ENCODE data around the gene MYO1B.

GRCh38 chr2:191303140-191304005, 58.2 kb downstream of the MYO1B start:
- TF ChIP-seq EZH2 (IDR thresholded peaks at IDR 0.05; ENCODE audit: borderline replicate concordance, control insufficient read depth, low read depth, low read length) (no peak), SIN3A (IDR thresholded peaks at IDR 0.05; ENCODE audit: low read depth, low read length) (no peak), BACH1 (IDR thresholded peaks at IDR 0.05; ENCODE audit: borderline replicate concordance) (no peak), NBN (IDR thresholded peaks at IDR 0.05) (no peak), TAF1 (IDR thresholded peaks at IDR 0.05; ENCODE audit: borderline replicate concordance, low read depth, low read length) (no peak), CREB1 (IDR thresholded peaks at IDR 0.05; ENCODE audit: low read depth) (no peak), ESRRA (IDR thresholded peaks at IDR 0.05; ENCODE audit: low read length) (no peak), POLR2AphosphoS5 (IDR thresholded peaks at IDR 0.05; ENCODE audit: low read length) (no peak)
- TF ChIP-seq, protein P1, sequence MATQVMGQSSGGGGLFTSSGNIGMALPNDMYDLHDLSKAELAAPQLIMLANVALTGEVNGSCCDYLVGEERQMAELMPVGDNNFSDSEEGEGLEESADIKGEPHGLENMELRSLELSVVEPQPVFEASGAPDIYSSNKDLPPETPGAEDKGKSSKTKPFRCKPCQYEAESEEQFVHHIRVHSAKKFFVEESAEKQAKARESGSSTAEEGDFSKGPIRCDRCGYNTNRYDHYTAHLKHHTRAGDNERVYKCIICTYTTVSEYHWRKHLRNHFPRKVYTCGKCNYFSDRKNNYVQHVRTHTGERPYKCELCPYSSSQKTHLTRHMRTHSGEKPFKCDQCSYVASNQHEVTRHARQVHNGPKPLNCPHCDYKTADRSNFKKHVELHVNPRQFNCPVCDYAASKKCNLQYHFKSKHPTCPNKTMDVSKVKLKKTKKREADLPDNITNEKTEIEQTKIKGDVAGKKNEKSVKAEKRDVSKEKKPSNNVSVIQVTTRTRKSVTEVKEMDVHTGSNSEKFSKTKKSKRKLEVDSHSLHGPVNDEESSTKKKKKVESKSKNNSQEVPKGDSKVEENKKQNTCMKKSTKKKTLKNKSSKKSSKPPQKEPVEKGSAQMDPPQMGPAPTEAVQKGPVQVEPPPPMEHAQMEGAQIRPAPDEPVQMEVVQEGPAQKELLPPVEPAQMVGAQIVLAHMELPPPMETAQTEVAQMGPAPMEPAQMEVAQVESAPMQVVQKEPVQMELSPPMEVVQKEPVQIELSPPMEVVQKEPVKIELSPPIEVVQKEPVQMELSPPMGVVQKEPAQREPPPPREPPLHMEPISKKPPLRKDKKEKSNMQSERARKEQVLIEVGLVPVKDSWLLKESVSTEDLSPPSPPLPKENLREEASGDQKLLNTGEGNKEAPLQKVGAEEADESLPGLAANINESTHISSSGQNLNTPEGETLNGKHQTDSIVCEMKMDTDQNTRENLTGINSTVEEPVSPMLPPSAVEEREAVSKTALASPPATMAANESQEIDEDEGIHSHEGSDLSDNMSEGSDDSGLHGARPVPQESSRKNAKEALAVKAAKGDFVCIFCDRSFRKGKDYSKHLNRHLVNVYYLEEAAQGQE (IDR thresholded peaks at IDR 0.05; ENCODE audit: low read depth, low read length), result no peak

All from GM12878 (cell line).